ENCODE results near the gene PITX2.

Gene PITX2

DNA sequence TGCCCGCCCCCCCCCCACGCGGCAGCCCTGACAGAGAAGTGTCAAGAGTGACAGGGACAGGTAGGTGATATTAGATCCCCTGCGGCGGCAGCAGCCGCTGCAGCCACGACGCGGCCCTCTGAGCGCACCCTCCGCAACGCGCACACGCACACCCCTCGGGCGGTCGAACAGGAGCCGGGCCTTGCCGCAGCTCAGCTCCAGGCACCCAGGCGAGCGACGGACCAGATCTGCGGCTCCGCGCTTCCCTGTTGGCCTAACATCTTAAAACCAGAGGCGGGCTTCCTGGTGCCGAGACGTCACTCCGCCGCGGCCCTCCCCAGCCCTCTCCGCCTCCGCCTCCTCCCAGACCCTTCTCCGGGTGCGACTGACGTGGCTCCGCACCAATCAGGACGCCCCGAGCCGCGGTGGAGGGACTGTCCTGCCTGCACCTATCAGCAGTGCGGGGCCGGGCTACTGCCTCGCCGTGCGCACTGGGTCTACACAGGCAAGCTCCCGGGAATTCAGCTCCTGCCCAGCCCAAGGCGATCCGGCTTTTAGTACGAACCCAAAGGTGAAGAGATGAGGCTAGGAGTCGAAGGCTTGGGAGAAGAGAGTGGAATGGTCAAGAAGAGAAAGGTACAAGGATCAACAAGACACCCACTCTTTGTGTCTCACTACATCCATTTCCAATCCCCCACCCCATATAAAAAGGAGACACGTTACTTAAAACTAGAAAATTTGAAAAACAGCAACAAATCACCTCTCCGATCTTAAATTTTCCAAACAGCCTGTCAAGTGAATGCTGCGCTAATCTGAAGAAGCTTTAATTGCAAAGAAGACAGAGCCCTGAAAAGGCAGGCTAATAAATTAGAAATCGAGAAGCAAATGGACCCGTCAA lies at the start of gene PITX2:
Gene PITX2, minus strand, starts transcription at position 237 of the 877 bp plus-strand sequence. CDS start 617 bp downstream, outside the sequence.
- no peak for DNase-seq

DNA sequence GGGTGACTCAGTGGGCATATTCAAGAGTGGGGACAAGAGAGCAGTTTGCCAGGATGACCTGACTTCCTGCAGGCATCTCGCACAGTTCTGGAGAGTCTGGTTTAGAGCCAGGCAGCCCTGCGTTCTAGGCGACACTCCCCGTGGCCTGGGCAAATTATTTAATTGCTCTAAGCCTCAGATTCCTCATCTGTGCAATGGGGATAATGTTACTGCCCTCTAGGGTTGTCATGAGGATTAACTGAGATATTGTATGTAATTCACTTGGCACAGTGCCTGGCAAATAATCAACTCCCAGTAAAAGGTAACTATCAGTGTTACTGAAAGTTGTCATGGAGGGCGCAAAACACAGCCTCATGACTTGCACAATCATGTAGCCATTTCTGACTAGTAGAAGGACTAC lies 48.8 kb upstream of the PITX2 start:
- DNase-seq, result no peak

DNA sequence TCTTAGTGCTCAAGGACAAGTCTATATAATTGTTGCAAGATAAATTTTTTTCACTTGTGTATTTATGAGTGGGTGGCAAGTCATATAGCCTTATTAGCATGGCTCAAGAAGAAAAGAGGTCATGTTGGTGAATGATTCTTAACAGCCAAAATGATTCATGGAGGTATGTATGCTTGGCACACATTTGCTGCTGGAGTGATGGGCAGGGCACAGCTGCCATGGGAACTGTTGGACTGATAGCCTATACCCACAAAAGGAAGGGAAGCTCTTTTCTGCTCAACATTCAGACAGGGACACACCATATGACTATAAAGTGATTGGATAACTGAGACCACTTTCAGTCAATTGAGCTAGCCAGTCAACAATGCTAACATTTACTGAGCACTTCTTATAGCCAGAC lies 46.8 kb upstream of the PITX2 start:
- DNase-seq, result no peak

DNA sequence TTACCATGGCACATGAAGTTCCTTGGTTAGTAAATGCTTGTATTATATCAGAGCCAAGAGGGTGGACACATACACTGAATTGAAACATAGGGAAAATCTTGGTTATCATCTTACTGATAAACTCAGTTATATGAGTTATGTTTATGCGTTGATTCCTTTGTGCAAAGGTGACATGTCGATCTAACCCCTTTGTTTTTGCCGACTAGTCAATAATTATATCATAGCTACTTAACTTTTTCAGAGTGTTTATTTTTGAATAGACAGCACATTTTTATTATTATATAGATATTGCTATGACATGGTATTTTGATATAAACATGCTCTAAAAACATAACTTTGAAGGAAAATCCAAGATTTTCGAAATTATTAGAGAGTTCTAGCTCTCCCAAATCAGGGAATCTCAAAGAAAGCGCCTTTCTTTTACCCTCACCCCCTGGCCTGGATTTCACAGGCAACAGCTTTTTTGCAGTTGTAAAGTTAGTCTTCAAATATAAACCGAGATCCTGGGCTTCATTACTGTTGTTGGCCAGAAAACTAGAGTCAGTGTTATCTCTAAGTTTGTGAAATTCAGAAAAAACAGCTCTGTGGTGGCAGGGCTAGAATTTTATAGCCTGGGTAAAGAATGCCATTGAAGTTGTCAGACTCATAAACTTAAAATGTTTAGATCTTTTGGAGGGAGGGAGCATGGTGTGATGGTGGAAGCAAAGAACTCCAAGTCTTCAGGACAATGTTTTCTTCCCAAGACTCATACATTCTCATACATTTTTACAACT lies 45.8 kb upstream of the PITX2 start:
- no peak for DNase-seq

DNA sequence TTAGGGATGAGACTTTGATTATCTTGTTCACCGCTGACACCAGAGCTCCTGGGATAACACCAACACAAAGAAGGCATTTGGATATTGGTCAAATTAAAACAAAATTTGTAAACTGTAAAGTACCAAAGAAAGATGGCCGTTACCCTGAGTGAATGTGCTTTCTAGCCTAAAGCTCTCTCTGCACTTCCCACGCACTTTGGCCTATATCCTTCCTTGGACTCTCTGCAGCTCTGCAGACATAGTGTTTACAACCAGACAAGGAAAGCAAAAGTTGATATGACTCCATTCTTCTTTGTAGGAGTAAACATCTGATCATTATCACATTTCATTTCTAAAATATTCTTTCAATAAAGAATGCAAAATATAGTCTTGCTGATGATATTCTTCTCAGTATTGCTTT lies 44.8 kb upstream of the PITX2 start:
- DNase-seq, result no peak

DNA sequence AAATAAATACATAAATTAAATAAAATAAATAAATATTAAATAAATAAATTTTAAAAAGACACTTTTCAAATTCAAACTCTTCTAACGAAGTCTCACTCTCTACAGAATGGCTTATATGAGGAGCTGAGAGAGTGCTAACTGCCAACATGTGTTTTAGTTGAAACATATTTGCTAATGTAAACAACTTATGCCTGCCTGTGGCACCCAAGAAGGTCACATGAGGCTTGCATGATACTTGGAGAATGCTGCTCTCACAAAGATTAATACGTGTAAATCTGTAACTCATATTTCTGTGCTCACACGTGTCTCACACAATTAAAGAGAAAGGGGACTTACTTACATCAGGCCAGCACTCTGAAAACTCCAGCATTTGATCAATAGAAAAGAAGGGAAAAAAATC lies 43.2 kb upstream of the PITX2 start:
- no peak for DNase-seq

DNA sequence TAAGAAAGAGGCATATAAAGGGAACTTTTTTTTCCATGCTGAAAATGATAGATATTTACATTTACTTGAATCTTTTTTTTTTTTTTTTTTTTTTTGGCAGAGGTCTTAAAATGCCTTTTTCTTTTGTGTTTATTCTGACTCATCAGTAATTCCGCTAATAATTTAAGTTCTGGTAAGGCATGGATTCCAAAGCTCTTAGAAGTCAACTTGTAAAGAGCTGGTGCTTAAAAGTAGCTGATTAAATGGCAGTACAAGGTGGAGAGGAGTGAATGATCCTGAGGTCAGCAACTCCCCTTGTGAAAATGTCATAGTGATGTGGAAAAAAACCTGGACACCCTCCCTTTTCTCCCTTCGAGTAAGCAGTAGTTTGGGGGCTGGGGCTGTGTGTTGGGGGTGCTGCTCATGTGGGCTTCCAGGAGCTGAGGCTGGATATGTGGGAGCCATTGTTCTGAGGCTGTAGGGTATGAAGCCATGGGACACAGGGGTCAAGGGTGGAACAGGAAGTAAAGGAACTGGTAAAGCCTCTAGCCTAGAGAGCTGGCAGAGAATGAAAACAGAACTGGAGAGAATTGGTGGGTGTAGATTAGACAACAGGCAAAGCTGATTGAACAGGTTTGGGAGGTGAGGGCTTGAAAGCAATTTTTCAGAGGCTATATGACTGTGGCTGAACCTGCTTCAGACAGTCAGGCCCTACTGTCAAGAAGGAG lies 41.0 kb upstream of the PITX2 start:
- no peak for DNase-seq

DNA sequence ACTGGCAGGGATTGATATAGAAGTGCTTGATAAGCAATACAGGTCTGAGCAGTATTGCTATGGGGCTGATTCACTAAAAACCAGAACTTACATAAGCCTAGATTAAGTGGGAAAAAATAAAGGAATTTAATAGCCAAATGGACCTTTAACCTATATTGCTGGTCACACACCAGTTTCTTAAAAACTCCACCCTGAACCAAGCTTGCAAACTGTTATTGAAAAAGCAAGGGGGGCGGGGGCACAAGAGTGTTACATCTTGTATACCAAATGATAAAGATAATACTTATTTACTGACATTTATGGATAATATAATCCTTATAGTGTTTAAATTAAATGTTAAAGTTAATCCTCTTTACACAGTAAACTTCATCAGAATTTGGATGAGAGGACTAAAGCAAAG lies 40.3 kb upstream of the PITX2 start:
- no peak for DNase-seq

DNA sequence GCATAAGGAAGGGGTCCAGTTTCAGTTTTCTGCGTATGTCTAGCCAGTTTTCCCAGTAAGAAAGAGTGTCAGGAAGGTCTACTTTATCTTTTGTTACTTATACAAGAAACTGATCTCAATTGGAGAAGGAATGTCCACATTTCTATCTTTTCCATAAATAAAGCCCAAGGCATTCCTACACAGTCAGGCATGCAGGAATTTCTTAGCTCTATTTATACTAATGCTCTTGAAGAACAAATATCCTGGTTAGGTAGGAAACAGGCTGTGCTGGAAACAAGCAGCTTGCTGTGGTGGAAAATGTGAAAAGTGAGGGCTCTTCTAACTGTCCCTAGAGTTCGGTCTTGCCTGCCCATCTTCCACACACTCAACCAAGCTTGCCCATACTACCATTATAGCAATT lies 37.9 kb upstream of the PITX2 start:
- DNase-seq, result no peak

DNA sequence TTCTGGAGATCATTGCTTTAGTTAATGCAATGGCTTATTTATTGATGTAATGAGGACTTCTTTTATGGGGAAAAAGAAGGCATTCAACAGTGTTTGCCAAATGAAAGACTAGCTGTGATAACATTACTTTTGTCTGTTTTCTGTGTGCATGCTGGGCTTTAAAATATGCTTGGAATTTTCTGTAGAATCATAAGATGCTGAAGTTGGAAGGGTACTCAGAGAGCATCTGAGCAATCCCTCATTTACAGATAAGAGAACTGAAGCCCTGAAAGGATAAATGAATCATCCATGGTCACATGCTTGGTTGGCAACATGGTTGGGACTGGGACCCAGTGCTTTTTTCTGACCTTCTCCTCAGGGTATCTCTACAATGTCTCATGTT lies 31.4 kb upstream of the PITX2 start:
- no peak for DNase-seq

DNA sequence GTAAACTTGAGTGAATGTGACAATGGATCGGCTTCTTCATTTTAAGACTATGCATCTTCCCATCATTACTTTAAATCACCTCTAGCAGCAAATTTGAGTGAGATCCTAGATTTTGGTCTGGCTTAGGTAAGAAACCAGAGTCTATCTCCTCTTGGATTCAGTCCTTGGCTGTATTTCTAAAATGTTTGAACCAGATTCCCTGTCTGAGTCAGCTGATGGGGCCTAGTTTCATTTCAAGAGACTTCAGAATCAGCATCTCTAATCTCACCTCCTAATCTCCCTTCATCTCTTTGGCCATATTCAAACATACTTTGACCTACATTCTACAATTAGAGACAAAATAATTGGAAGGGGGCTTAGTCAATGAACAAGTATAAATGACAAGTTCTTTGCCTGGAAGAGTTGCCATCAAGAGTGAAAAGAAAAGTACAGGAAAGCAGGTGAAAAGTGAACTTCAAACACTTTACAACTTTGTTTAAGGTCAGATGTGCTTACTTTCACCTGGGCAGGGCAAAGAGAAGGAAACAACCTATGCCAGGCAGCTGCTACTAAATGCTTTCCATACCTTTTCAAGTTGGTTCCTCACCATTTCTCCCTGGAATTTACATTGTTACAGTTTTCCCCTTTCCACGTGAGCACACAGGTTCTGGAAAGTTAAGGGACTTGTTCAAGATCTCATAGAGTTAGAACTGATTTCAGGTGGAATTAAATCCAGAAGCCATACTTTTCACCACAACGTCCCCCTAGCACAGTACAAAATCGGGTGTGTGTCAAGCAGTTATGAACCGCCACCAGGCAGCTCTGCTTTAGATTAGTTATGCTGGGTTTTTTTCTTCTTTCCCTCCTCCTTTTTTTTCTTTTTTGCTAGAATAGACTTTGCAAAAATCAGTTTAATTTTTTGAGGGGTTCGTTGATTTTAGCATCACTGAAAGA lies 30.7 kb upstream of the PITX2 start:
- DNase-seq, result no peak

DNA sequence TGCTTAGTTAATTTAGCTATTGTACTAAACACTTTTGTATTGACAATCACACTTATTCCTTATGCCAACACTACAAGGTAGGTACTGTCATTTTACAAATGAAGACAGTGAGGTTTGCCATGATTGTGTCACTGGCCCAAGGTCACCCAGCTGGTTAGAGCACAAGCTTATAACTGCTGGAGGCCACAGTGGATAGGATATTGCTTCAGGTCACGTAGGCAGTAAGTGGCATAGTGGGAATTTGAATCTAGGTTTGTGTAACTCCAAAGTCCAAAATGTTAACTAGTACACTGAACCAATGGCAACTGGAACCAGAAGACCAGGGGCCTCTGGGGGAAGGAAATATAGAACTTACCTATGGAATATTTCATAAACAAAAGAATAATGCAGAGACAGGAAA lies 21.1 kb upstream of the PITX2 start:
- no peak for DNase-seq

DNA sequence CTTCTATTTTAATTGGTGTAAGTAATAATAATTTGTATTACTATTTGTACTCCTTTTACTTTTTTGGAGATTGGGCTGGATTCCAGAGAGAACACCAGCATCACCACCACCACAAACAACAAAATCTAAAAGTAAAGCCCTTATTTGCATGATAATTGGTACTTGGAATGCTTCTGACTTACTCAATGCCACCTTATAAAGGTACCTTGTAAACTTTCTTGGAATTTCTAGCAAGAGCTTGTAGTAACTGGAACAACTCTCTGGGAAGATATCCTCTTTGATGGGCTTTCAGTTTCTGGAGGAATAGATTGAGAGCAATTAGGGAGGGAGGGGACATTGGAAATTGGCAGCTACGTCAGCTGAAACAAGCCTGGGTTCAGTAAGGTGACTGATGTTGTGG lies 20.2 kb upstream of the PITX2 start:
- DNase-seq, result no peak

DNA sequence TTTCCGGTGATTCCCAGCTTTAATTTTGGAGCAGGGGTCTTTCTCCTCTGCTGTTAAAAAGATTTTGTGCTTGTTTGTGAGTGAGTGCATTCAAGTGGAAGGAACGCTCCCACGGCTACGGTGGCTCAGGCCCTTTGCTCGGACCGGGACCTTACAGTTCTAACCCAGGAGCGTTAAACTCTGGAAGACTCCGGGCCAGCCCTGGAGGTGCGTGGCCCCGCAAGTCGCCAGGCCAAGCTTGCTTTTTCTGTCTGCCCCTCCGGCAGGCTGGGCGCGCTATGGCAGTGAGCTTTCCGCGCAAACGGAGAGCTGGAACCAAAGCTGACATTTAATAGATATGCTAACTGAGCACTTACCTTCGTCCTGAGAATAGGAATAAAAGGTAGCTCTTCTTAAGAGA lies 18.3 kb upstream of the PITX2 start:
- no peak for DNase-seq

DNA sequence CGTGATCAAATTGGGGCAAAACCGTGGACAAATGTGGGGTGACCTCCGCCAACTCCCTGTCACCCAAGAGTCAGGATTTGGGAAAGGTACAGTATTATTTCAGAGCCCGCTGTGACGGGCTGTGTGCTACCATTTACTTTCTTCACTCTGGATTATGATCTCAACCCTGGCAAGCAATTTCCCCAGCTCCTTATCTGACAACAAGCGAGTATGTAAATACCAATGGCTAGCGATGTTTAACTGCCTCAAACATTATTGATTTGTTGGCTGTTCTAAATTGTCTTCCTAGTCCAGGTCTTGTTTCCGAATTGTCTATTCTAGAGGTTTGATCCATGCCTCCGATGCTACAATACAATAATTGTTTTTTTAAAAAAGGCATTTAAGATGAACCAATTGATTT lies 17.7 kb upstream of the PITX2 start:
- no peak for DNase-seq

DNA sequence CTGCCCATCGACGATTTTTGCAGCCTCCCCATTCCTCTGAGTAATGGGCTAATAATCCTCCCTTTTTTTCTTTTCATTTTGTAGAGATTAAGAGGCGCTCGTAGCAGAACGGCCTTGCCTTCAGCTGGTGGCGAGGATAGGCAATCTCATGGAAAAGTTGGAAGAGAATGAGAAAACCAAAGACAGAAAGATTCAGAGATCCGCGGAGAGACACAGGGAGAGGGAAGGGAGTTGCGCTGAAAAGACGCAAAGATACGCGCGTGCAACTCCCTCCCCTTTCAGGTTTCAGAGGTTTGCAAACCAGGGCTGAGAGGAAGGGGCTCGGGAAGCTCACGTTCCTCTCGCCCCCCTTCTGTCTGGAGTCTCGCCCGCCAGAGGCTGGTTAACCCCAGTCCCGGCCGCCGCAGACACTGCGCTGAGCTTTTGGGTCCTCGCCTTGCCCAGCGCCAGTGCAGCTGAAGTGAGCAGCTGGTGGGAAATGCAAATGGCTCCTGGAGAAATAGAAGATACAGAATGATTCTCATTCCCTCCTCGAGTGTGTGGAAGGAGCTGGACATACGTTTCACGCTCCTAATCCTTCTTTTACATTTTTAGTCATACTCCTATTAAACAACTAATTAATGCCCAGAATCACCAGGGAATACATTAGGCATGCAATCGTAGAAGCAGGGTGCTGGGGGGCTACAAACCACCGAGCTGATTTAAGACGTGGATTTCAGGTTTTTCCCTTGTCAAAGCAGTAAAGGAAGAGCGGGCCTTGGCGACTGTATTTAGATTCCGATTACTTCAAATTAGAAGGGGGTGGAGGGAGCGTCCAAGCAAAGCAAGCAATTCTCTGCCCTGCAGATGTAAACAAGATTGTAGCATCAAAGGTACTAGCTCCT lies 16.6 kb upstream of the PITX2 start:
- no peak for DNase-seq

DNA sequence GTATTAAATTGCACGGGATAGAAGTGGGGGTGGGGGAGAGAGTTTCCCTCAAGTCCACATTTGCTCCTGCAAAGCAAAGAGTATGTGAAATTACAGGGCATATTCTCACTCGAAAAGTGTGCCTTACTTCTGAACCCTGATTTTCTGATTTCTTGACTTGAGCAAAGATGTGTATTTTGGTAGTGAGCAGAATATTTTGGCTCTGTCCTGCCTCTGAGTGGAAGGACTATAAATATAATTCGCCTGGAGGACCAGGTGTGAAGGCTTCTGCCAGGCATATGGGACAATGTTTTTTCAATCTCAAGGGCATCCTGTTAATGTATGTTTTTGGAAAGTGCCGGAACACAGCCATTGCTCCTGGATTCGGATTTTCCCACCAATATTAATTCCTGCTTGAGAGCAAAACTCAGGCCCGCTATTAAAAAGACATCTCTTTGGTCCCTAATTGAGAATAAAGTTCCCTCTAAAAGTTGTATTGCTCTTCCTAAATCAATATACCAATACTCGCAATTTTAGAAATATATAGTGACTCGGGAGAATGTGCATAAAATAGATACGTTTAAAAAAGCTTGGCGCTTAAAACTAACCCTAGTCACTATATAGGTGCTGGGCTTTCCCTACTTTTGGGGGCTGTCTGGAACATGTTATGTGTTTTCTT lies 15.3 kb upstream of the PITX2 start:
- DNase-seq, result no peak

DNA sequence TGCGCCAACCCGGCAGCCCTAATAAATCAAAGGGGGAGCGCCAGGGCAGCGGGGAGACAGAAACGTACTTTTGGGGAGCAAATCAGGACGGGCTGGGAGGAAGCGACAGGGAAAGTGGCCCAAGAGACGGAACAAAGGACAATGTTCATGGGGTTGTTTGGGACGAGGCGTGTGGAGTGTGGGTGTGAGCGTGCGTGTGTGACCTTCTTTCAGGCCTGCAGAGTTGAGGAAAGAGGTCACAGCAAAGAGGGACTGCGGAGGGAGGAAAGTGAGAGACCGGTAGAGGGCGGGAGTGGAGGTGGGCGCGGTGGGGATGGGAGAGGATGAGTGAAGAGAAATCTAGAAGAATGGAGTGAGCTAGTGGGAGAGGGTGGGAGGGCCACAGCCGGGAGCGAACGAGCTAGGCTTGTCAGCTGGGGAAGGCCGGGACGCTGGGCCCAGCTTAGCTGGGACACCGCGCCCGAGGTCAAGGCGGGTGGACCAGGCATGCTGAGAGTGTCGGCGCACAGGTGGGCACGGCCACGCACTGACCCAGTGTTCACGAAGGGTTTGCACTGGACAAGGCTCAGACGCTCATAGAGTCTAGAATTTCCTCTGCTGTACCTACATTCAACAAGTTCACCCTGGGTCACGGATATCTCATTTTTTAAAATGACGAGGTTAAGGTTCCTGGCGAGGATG lies 14.7 kb upstream of the PITX2 start:
- no peak for DNase-seq

DNA sequence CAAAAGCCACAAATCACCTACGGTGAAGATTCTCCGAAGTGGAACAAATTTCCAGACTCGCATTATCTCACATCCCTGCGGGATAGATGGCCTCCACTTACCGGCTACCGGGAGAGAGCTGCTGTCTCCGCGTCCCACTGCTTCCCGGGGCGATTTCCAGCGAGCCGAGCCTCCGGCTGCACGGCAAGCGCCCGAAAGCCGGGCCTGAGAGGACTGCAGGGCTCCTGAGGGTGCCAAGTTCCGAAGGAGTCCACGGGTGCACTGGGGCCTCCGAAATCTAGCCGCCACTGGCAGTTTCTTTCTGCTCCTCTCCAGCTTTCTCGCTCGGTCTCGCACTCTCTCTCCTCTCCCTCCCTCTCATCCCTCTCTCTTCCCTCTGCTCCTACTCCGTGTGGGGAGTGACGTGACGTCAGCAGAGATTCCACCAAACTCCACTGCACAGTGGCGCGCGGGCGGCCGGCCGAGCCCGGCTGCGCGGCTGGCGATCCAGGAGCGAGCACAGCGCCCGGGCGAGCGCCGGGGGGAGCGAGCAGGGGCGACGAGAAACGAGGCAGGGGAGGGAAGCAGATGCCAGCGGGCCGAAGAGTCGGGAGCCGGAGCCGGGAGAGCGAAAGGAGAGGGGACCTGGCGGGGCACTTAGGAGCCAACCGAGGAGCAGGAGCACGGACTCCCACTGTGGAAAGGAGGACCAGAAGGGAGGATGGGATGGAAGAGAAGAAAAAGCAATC lies 14.0 kb upstream of the PITX2 start:
- DNase-seq, result no peak

Measured in midbrain (tissue), 1 donor.